ENCODE measurements around the gene OSTM1. TPM values are rescaled to one million over a fixed set of nuclear protein-coding genes. Genes with fewer than 3 reads are reported as not detected.

Gene OSTM1
- total and polyA plus RNA-seq, 10 of the 15 experiments (the other 5 are each of a cell fraction or from before 2014, with no cell fraction given) = 3.0 to 17.1 (median 5.8) TPM

GRCh38 chr6:108093781-108094300 lies 19.3 kb upstream of the OSTM1 start:
- Histone ChIP-seq H3K27ac (ENCODE audit: control insufficient read depth, insufficient read depth) (no peak overlapping the region), H3K4me1 (ENCODE audit: control insufficient read depth, insufficient read depth, low read length) (no peaks in the 10 kb centered on the region), H3K36me3 (ENCODE audit: control insufficient read depth in 2 of 2, insufficient read depth in 2 of 2, low read length in 1 of 2) (no peaks in the 10 kb centered on the region), H2AFZ (ENCODE audit: control insufficient read depth, low read depth, low read length) (no peak overlapping the region), H3K27me3 (replicated peaks in 1 of 2; ENCODE audit: control insufficient read depth in 2 of 2, insufficient read depth in 2 of 2, low read length in 1 of 2) (no peaks in the 10 kb centered on the region), H3K4me3 (no peak overlapping the region), H4K20me1 (ENCODE audit: control insufficient read depth, insufficient read depth) (no peaks in the 10 kb centered on the region), H3K79me2 (ENCODE audit: control insufficient read depth, insufficient read depth, low read length) (no peaks in the 10 kb centered on the region), H3K9me3 (replicated peaks; ENCODE audit: control insufficient read depth, insufficient read depth, low read length) (no peaks in the 10 kb centered on the region), H3K4me2 (ENCODE audit: control insufficient read depth, insufficient read depth) (no peak overlapping the region), H3K9ac (ENCODE audit: control insufficient read depth, insufficient read depth, low read length) (no peak overlapping the region)
- TF ChIP-seq, protein P1, sequence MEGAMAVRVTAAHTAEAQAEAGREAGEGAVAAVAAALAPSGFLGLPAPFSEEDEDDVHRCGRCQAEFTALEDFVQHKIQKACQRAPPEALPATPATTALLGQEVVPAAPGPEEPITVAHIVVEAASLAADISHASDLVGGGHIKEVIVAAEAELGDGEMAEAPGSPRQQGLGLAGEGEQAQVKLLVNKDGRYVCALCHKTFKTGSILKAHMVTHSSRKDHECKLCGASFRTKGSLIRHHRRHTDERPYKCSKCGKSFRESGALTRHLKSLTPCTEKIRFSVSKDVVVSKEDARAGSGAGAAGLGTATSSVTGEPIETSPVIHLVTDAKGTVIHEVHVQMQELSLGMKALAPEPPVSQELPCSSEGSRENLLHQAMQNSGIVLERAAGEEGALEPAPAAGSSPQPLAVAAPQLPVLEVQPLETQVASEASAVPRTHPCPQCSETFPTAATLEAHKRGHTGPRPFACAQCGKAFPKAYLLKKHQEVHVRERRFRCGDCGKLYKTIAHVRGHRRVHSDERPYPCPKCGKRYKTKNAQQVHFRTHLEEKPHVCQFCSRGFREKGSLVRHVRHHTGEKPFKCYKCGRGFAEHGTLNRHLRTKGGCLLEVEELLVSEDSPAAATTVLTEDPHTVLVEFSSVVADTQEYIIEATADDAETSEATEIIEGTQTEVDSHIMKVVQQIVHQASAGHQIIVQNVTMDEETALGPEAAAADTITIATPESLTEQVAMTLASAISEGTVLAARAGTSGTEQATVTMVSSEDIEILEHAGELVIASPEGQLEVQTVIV (IDR thresholded peaks at IDR 0.05; ENCODE audit: borderline replicate concordance, partially characterized antibody) = no peak
- no peak for TF ChIP-seq CHD2 (IDR thresholded peaks at IDR 0.05; ENCODE audit: borderline replicate concordance, low read depth, low read length)
- no peak for TF ChIP-seq STAT1 (conservative IDR thresholded peaks at IDR 0.05)
- TF ChIP-seq SRF (IDR thresholded peaks at IDR 0.05; ENCODE audit: low read depth in 2 of 2, low read length in 2 of 2) = no peak
- TF ChIP-seq RCOR1 (conservative IDR thresholded peaks at IDR 0.05; ENCODE audit: low read depth, low read length) = no peak
- TF ChIP-seq MYC (IDR thresholded peaks at IDR 0.05; ENCODE audit: insufficient read depth, insufficient read length, insufficient replicate concordance, low read length, severe bottlenecking) = no peak
- TF ChIP-seq LARP7 (IDR thresholded peaks at IDR 0.05) = no peak
- no peak for TF ChIP-seq NFYA (IDR thresholded peaks at IDR 0.05; ENCODE audit: borderline replicate concordance, low read depth, low read length)
- no peak for TF ChIP-seq POLR2A (IDR thresholded peaks at IDR 0.05; ENCODE audit: low read depth, low read length)
- TF ChIP-seq, protein P2, sequence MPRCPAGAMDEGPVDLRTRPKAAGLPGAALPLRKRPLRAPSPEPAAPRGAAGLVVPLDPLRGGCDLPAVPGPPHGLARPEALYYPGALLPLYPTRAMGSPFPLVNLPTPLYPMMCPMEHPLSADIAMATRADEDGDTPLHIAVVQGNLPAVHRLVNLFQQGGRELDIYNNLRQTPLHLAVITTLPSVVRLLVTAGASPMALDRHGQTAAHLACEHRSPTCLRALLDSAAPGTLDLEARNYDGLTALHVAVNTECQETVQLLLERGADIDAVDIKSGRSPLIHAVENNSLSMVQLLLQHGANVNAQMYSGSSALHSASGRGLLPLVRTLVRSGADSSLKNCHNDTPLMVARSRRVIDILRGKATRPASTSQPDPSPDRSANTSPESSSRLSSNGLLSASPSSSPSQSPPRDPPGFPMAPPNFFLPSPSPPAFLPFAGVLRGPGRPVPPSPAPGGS (IDR thresholded peaks at IDR 0.05; ENCODE audit: borderline replicate concordance, insufficient read depth, low read depth, low read length, poor library complexity, severe bottlenecking) = no peak
- no peak for TF ChIP-seq ZBED1 (IDR thresholded peaks at IDR 0.05; ENCODE audit: borderline replicate concordance)
- ATAC-seq = no peak
- in situ Hi-C loops (cut with MboI) = no loop called here
- FAIRE-seq = no peak
- DNase-seq (ENCODE audit: low read depth, low spot score) = no peak
- WGBS (ENCODE audit: insufficient coverage, insufficient replicate concordance, low lambda C conversion rate, missing lambda C conversion rate) = 68% methylated on average over 4 of the region's 4 CpGs
- ChIA-PET RAD21 (ENCODE audit: unreplicated experiment) (no interaction called here), CTCF (no interaction called here), POLR2A (no interaction called here), SMC1A (ENCODE audit: uncharacterized antibody, unreplicated experiment) (no interaction called here)
- BruUV-seq (replicated peaks) = no TSS peak
- intact Hi-C loops (cut with micrococcal nuclease; ENCODE audit: unreplicated experiment) = no loop called here
